Stimulated activated CD4-positive, alpha-beta T cell treated with anti-CD3 and anti-CD28 coated beads, Interleukin-15, amount 100 ng/mL, for 1 hour (primary cell): ENCODE data around the gene CHD9.

Experiments
- DNase-seq, 2 donors: peaks; one replicate each; pipeline ENCODE4 v3.0.0-alpha.2; 2020; ENCODE audit warnings: low read depth in 1 of 2, low spot score in 1 of 2

CHD9 gene

GRCh38 chr16:53355064-53355463, 300.3 kb downstream of the CHD9 start:
- no peak for DNase-seq

DNA sequence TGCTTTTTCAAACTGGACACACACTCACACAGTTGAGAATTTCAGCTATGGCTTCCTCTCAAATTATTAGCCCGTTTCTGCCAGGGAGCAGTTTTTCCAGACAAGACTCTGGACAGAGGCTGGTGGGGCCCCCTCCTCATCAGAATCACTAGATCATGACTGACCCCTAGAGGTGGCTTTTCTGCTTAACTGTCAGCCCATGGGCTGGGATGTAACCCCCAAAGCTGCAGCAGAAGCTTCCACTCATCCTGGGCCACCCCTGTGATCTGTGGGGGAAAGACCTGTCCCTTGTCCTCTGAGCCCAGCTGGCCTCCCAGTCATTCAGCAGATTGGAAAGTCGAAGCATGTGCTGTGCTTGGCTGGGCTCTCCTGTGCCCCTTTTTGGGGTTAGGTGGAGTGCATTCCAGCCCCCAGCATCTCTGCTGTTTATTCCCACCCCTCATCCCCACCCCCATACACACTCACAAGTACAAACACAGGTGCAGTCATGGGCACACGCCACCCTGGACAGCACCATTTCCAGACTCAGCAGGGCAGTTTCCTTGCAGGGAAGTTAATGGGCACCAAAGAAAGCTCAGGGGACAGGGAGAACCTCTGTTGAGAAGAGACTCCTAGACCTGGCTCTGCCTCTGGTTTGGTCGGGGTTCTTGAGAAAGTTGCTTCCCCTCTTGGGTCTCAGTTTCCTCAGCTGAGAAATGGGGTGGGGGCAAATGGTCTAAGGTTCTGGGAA, 301.9 kb downstream of the CHD9 start:
- DNase-seq = no peak

DNA sequence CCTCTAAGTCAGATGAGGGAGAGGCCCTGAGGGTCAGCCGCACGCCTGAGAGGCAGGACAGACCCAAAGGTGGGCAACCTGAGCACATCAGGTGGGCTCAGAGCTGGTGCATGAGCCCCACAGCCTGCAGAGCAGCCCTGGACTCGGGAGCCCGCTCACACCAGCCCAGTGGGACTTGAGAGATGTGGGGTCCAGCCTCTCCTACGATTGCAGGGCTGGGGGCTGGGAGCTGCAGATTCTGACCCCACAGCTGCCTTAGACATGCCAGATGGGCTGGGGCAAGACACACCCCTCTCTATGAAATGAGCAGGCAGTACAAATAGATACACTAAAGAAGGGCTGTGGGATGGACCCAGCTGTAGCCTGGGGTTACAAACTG, 302.4 kb downstream of the CHD9 start:
- DNase-seq = no peak

DNA sequence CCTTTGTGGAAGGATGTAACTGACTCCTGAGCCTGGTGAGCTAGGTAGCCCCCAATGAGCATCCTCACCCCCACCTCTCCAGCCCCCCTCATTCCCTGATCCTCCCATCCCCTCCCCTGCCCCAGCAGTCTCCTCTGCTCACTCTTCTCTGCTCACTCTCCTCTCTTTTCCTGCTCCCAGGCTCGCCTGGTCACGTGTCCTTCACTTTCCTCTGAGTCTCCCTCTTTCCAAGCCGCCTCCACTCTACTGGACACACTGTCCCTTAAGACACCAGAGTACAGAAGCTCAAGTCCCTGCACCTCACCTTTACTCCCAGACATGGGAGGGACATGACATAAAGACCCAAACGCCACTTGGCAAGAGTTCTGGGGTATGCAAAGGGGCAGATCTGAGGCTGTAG, 303.2 kb downstream of the CHD9 start:
- DNase-seq = no peak

GRCh38 chr16:53358884-53359283, 304.1 kb downstream of the CHD9 start:
- DNase-seq = no peak

- no peak for DNase-seq
Observed at GRCh38 chr16:53369921-53370320, 315.1 kb downstream of the CHD9 start.

DNA sequence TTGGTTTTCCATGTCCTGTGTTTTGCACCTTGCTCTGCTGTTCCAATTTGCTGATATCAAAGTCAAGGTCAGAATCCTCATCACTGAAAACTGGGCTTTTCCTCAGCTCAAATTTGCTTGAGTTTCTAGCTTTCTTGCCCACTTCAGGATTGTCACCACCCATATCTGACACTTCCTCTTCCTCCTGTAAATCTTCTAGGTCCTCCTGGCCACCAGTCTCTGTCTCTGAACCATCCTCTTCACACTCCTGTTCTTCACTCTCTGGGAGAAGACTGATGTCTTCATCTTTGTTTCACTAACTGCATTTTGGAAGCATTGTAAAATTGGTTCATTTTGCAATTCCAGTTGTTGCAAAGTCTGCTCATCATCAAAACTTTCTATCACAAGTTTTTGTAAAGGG, 316.0 kb downstream of the CHD9 start:
- no peak for DNase-seq

DNA sequence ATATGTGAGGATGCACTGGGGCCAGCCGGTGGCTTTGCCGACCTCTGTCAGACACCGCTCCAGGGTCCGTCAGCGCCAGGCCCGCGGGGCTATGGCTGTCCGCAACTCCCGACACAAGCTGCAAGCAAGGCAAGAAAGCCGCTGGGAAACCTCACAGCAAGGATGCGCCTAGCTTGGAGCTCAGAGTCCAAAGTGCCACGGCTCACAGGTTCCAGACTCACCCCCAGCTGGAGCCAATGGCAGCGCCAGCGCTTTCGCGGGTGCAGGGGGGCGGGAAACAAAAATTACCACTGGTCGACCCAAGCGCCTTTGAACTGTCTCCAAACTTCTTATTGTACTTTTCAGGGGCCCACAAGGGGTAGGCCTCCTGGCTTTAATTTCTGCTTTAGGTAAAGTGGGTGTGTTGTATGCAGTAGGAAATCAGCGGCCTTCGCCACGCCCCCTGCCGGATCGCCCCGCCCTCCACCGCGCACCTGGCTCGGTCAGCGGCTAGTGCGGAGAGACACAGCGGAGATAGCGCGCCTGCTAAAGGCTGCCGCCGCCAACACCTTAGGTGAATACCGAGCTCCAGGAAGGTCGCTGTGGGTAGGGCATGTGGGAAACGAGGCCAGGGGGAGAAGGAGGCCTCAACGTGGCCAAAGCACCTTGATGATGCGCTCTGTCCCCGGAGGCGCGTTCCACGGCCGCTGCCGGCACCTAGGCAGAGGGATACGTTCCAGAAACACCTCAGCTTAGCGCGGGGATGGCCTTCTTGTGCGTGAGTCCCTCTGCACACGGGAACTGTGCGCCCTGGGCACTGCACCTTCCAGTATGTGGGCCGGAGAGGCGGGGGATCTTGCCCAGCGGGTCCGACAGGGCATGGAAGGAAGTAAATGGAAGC, 318.4 kb downstream of the CHD9 start:
- peak; percentile 65 to 75 for DNase-seq

GRCh38 chr16:53374800-53375199, 320.0 kb downstream of the CHD9 start:
- DNase-seq = no peak

DNA sequence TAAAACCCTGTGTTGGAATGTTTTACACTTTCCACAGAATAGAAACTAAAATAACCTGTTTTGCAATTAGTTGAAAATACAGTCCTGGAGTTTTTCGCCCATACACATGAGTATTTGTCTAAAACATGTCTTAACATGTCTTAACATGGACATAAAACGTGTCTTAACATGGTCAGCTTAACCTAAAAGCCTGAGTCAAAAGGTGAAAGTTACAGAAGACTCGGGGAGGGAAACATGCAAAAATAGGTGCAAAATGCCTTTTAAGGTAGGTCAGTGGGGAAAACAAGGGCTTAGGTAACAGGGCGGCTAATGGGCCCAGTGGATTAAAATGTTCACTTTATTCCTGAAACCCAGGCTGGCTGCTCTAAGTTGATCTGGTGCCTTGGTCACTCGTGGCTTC, 323.3 kb downstream of the CHD9 start:
- no peak for DNase-seq
